Loucy (cell line): ENCODE data around the gene EZR.

Experiments used
- CTCF ChIP-seq: fragments of 200-600 bp; sonication (generic); conservative IDR thresholded peaks from 2 replicates; pipeline ENCODE4 v1.5.1; 2014; ENCODE audit warnings: mild to moderate bottlenecking, antibody characterized with exemption, low read length
- EZH2phosphoT487 ChIP-seq: fragments of 200-600 bp; IDR thresholded peaks from 2 replicates; pipeline ENCODE4 v1.6.1; 2018; ENCODE audit warnings: antibody characterized with exemption, mild to moderate bottlenecking, moderate library complexity, borderline replicate concordance

GRCh38 chr6:158808442-158808833 lies 10.7 kb downstream of the EZR start:
- TF ChIP-seq CTCF: no peak
- no peak for TF ChIP-seq EZH2phosphoT487
